HFFc6 (cell line): Measurements from ENCODE around the gene BABAM2. TPM values are rescaled to one million over a fixed set of nuclear protein-coding genes. Genes with fewer than 3 reads are reported as not detected.

Source experiments
- DNase-seq: peaks from one replicate; pipeline ENCODE4 v3.0.0-alpha.2; 2018
- H3K27ac Mint-ChIP-seq: 2 replicates; pipeline ENCODE4 v1.8.0; 2020; ENCODE audit warnings: mild to moderate bottlenecking, mixed read lengths
- H3K27me3 Mint-ChIP-seq: 2 replicates; pipeline ENCODE4 v1.8.0; 2021; ENCODE audit warnings: mild to moderate bottlenecking, moderate library complexity, mixed read lengths; ENCODE audit not compliant: insufficient read depth
- H3K36me3 Mint-ChIP-seq: 2 replicates; pipeline ENCODE4 v1.8.0; 2021; ENCODE audit warnings: low read depth, mixed read lengths
- H3K4me1 Mint-ChIP-seq: 2 replicates; pipeline ENCODE4 v1.8.0; 2020; ENCODE audit warnings: low read depth, mixed read lengths
- H3K4me3 Mint-ChIP-seq: 2 replicates; pipeline ENCODE4 v1.8.0; 2020; ENCODE audit warnings: mild to moderate bottlenecking, moderate library complexity, mixed read lengths
- H3K9me3 Mint-ChIP-seq: 2 replicates; pipeline ENCODE4 v1.8.0; 2020; ENCODE audit warnings: mild to moderate bottlenecking, mixed read lengths
- CTCF ChIP-seq: fragments of 200-600 bp; sonication (generic); IDR thresholded peaks from 2 replicates; pipeline ENCODE4 v1.5.0; 2021; ENCODE audit warnings: antibody characterized with exemption, mild to moderate bottlenecking
- total RNA-seq, 6 experiments: library from RNA; stranded (reverse); fragmentation: NEBNext Ultra II Directional; extraction: Animal tissue kit (Norgen Biotek cat#: 25700); gene quantifications; 2 replicates in 1 of 6; 3 replicates in 5 of 6; pipeline ENCODE4 v1.2.3, GENCODE V29; 2021

The BABAM2 gene
- total RNA-seq, 6 experiments from 2014 or later: 30.8 to 46.6 (median 41.2) TPM

- no peak overlapping the region for H3K27ac Mint-ChIP-seq
- peaks cover 20% of the 10 kb centered on the region for H3K36me3 Mint-ChIP-seq
- TF ChIP-seq CTCF: no peak
- H3K4me1 Mint-ChIP-seq: peaks cover 42% of the 10 kb centered on the region
- no peak overlapping the region; the same call in 1 of the 2 replicates for H3K4me3 Mint-ChIP-seq
- H3K27me3 Mint-ChIP-seq: no peaks in the 10 kb centered on the region
- no peaks in the 10 kb centered on the region for H3K9me3 Mint-ChIP-seq
- DNase-seq: no peak
These were observed 103.6 kb downstream of the BABAM2 start for GRCh38 chr2:27993950-27994728.

GRCh38 chr2:27996156-27996922 is 105.8 kb downstream of the BABAM2 start:
- Mint-ChIP-seq H3K27me3 (no peaks in the 10 kb centered on the region), H3K4me1 (peaks cover 35% of the 10 kb centered on the region), H3K9me3 (no peaks in the 10 kb centered on the region), H3K27ac (no peak overlapping the region), H3K4me3 (no peak overlapping the region), H3K36me3 (peaks cover 28% of the 10 kb centered on the region)
- TF ChIP-seq CTCF: no peak
- no peak for DNase-seq

GRCh38 chr2:28000287-28000686 is 109.8 kb downstream of the BABAM2 start:
- H3K4me3 Mint-ChIP-seq: no peak overlapping the region

GRCh38 chr2:28002181-28002580 is 111.7 kb downstream of the BABAM2 start:
- H3K27me3 Mint-ChIP-seq: no peaks in the 10 kb centered on the region
- H3K9me3 Mint-ChIP-seq: no peaks in the 10 kb centered on the region
- no peak overlapping the region for H3K27ac Mint-ChIP-seq
- DNase-seq: no peak
- peaks cover 23% of the 10 kb centered on the region for H3K4me1 Mint-ChIP-seq
- H3K36me3 Mint-ChIP-seq: peaks cover 23% of the 10 kb centered on the region
- no peak for TF ChIP-seq CTCF
- H3K4me3 Mint-ChIP-seq: no peak overlapping the region

More at GRCh38 chr2:28000287-28000686, 109.8 kb downstream of the BABAM2 start:
- Mint-ChIP-seq H3K4me1 (peaks cover 23% of the 10 kb centered on the region), H3K9me3 (no peaks in the 10 kb centered on the region), H3K27me3 (no peaks in the 10 kb centered on the region), H3K36me3 (peaks cover 30% of the 10 kb centered on the region), H3K27ac (no peak overlapping the region)
- no peak for DNase-seq
- TF ChIP-seq CTCF: no peak

GRCh38 chr2:28004086-28004485 is 113.6 kb downstream of the BABAM2 start:
- H3K4me3 Mint-ChIP-seq: peak overlapping the region; percentile 66; the same call in 1 of the 2 replicates
- peaks cover 23% of the 10 kb centered on the region for H3K4me1 Mint-ChIP-seq
- H3K36me3 Mint-ChIP-seq: peaks cover 23% of the 10 kb centered on the region
- no peaks in the 10 kb centered on the region for H3K9me3 Mint-ChIP-seq
- peak; percentile 68 for DNase-seq
- H3K27me3 Mint-ChIP-seq: no peaks in the 10 kb centered on the region
- H3K27ac Mint-ChIP-seq: peak overlapping the region; percentile 63
- no peak for TF ChIP-seq CTCF
